ENCODE measurements around the gene GPR3.
"Not testable (repeated sequence)": the region's sequence is repeated elsewhere in the genome, so short reads cannot be mapped to it uniquely, and the experiment has no call there.

Gene GPR3

DNA sequence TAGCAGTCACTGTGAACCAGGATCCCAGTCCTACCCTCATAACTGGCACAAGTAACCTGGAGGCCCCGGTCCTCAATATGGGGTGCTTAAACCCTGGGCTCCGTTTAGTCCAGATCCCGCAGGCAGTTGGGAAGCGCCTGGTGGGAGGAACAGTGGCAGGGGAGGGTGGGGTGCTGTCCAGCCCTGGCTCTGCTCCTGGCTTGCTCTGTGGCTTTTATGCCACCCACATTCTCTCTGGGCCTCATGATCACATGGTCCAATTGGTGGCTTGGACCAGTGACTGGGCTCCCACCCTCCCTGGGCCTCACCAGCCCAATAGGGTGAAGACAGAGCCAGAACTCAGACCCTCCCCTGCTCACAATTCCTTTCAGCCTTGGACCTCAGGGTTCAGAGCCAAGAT is 12.2 kb upstream of the GPR3 start:
- no peak for DNase-seq

DNA sequence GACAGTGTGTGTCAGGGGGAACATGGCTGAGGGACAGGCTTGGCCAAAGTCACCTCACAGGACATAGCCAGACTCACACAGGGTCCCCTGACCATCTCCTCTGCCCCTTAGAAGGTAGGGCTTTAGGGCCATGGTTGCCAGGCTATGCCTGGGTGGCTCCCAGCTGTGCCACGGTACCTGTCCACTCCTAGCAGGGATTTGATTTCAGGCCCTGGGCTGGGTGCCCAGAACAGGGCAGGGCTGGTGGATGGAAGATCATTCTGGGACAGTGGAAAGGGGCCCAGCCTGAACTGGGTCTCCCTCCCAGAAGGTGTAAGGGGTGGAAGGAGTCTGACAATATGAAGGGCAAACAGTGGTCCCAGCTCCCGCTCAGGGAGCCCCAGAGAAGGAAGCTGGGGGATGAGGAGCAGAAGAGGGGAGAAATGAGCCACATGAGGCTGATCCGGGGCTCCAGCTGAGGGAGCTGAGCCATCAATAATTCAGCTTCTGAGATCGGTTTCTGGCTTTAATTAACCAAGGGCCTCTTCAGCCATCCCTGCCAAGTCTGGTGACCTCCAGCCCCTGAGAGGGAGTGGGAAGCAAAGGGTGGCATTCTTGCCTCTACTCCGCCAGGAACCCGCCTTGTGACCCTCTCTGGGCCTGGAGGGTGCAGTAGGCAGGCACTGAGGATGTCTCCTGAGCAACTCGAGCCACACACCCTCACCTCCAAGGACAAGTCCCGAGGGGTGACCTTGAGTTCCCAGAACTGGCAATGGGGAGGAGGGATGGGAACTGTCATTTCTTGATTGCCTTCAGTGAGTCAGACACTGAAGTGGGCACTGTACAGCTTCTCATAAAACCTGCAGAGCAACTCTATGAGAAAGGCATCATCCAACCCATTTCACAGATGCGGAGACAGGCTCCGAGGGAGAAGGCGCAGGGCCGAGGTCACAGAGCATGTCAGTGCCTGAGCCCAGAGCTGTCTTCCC is 11.4 kb upstream of the GPR3 start:
- no peak for DNase-seq

DNA sequence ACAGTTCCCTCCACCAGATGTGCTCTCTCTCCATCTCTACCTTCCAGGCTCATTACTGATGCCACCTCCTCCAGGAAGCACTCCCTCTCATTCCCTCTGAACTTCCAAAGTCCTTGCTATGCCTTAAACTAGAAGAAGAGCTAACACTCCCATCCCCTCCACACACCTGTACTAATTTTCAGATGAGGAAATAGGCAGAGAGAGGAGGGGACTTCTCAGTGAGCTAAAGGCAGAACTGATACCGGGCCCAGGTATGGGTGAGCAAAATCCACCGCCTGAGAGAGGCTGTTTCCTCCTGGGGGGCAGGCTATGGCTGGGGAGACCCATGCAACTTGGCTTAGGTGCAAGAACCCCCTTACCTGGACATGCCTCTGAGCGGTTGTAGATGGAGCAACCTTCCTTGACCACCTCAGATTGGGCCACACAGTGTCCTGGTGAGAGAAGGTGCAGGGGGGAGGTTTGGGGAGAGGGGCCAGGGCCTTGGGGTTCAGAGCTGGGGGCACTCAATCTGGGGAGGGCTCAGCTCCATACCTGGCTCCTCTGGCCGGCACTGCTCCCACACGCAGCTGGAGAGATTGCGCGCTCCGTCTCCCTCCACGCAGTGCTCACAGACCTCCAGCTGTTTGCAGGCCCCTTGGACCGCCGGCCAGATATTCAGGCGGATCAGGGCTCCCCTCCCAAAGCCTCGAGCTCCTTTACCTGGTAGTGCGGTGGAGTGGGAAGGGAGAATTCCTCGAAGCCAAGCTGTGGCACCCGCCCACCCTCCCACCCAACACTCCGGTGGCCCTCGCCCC is 10.3 kb upstream of the GPR3 start:
- DNase-seq, result no peak

DNA sequence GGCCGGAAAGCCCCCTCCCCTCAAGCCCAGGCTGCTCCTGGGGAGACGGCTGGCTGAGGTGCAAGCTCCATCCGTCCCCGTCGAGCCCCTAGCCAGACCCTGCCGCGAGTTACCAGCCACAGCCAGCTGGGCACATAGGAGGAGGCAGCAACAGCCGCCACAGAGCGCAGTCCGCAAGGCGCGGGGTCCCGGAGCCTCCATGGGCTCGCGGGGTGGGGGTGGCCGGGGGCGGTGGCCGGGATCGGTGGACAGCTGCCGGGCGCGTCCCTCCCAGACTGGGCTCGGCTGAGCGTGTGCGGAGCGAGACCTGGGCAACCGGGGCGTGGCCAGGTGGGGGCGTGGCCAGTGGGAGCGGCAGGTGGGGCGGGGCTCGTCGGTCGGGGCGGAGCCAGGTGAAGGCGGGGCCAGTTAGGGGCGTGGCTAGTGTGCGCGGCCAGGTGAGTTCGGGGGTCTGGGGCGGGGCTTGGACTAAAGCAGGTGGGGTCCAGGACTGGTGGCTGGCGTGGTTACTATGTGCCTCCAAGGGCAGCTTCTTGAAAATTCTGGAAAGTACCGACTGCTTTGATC is 9.3 kb upstream of the GPR3 start, which contains the start of gene CD164L2:
Gene CD164L2 (minus strand): TSS at position 295 of the 567 bp plus-strand sequence. CDS start 94 bp downstream, at position 201.
- DNase-seq, result peak; percentile 24

DNA sequence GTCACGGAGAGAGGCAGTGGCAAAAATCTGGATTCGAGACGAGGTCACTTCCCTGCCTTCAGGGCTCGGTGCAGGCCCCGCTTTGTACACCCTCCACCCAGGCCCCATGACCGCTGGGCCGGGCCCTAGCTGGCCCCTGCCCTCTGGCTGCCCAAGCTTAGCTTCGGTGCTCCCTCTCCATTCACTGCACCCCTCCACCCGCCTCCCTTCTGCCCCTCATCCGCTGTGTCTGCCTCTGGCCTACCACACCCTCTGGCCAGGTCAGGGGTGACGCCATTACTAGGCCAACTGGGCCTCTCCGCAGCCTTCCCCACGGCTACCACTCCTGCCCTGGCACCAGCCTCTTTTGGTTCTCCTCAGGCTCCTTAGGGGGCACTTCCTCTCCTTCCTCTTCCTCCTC is 8.8 kb upstream of the GPR3 start:
- no peak for DNase-seq

DNA sequence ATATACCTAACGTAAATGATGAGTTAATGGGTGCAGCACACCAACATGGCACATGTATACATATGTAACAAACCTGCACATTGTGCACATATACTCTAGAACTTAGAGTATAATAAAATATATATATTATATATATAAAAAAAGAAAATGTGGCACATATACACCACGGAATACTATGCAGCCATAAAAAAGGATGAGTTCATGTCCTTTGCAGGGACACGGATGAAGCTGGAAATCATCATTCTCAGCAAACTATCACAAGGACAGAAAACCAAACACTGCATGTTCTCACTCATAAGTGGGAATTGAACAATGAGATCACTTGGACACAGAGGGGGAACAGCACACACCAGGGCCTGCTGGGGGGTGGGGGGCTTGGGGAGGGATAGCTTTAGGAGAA is 7.6 kb upstream of the GPR3 start:
- DNase-seq, result not testable (repeated sequence)

DNA sequence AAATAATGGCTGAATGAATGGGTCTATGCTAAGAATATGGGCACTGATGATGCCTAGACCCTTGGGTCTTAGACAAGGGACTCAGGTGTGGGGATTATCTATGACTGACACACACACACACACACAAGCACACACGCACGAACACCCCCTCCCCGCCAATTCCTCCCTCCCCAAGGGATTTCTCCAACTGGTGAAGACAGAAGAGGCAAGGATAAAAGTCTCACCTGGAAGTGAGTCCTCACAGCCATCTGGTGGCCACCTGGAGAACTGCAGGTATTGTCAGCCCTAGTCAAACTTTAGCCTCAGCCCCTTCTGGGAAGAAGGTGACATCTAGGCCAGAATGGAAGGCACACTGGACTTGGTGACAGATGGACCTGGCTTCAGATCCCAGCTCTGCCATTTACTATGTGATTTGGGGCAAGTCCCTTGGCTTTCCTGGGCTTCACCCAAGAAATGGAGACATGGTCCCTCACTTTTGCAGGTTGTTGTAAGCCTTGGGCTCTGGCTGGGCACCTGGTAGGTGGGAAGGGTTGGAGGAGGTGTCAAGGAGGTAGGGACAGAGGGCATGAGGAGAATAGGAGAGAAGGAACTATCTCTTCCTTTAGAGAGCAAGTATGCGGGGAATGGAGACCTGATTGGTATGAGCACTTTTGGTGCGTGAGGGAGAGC is 4.0 kb upstream of the GPR3 start:
- DNase-seq, result peak; percentile 65

DNA sequence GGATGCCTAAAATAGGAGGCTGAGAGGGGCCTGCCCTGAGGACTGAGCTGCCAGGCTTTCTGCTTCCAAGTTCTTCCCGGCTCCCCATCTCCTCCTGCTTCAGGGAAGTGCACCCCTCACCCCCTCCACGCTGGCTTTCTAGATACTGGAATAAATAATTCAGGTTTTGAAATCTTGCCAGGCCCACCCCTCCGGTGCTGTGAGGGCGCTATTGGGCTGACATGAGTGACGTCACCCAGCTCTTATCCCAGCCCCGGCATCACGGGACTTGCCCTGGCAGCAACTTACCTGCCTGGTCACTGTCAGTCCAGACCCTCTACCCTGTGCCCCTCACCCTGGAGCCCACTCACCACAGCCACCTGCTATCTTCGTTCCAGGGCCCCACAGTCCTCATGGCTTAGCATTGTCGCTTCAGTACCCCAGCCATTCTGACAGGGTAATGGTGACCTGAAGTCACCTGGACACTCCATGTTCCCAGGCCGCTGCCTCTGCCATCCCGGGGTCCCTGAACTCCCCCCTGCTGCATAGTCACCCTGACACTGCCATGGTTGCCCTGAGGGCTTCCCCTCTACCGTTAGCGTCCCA is 819 bp upstream of the GPR3 start:
- peak; percentile 7 for DNase-seq

DNA sequence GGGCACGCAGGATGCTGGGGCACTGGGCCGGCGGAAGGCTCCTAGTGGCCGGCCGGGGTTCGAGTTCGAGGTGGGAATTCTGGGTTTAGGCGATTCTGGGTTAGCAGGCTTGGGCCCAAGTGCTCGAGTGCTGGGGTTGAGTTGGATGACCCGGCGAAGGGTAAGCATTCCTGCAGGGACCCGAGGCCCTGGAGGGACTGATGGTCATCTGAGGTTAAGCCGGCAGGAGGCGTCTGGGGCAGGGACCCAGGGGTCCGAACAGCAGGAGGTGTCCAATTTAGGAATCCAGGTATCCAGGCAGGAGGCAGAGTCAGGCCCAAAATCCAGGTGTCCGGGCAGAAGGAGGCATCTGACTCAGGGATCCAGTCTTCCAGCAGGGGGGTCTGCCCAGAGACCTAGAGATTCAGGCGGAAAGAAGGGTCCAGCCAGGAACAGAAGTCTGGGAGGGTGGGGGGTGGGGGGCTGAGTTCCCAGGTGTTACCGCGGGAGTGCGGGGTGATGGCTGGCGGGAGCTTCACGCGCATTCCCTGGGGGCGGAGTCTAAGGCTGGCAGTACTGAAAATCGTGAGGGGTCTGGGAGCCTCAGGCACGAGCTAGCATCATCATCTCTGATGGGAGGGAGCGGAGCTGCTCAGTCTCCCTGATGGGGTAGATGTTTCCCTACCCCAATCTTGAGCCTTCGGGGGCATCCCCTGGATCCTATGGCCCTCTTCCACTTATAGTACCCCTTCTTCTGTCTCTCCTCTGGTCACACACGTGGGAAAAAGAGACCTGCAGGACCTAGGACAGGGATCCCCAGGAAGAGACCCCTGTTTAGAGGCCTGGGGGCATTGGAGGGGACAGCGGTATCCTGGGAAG is 585 bp downstream of the GPR3 start:
- no peak for DNase-seq

DNA sequence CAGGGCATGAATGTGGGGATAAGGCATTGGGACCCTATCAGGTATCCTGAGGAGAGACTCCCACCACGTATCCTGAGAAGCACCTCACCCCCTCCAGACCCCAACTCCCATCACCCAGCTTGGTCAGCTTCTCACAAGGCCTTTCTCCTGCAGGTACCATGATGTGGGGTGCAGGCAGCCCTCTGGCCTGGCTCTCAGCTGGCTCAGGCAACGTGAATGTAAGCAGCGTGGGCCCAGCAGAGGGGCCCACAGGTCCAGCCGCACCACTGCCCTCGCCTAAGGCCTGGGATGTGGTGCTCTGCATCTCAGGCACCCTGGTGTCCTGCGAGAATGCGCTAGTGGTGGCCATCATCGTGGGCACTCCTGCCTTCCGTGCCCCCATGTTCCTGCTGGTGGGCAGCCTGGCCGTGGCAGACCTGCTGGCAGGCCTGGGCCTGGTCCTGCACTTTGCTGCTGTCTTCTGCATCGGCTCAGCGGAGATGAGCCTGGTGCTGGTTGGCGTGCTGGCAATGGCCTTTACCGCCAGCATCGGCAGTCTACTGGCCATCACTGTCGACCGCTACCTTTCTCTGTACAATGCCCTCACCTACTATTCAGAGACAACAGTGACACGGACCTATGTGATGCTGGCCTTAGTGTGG is 1.3 kb downstream of the GPR3 start:
- DNase-seq, result no peak

DNA sequence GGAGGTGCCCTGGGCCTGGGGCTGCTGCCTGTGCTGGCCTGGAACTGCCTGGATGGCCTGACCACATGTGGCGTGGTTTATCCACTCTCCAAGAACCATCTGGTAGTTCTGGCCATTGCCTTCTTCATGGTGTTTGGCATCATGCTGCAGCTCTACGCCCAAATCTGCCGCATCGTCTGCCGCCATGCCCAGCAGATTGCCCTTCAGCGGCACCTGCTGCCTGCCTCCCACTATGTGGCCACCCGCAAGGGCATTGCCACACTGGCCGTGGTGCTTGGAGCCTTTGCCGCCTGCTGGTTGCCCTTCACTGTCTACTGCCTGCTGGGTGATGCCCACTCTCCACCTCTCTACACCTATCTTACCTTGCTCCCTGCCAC is 1.8 kb downstream of the GPR3 start:
- DNase-seq, result no peak

DNA sequence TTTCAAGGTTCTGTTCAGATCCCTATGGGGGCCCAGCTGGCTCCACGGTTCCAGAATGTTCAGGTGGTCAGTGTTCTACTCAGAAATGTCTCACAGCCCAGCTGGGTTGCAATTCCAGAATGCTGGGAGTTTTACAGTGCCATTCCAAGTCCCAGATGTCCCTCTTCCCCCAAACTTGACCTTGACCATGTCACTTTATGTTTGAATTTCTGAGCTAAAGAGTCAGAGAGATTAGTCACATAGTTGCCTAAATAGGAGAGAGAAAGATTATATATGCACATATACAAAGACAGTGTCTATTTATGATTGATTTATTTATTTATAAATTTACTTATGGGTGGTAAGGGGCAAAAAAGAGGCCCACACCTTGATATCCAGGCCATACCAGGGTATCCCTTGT is 2.5 kb downstream of the GPR3 start:
- no peak for DNase-seq

DNA sequence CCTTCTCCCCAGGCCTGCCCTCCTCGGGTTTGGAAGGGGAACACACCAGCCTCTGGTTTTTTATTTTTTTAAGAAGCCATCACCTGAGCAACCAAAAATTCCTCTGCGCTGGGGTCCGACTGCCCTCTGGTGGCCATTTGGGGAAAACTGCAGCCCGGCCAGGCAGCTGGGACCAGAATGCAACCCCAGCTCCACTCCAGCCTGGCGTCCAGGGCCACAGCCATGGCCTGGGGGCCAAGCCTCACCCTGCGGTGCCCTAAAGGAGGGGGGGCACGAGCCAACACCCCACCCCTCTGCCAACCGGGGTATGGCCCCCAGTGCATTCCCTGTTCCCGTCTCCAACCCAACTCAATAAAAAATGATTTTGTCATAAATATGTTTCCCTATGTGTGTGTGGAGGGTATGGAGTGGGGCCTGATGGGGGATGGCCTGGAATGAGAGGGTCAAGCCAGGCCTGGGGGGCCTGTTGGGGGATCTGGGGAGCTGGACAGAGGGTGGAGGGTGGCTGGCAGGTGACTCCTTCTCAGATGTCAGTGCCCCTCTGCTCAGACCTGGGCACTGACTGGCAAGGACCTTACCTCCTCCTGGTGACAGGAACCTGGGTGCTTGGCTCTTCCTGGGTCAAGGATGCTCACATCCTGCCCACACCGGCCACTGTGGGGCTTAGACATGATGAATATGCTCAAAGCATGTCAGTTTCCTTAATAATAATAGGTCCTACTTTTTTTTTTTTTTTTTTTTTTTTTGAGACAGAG is 3.2 kb downstream of the GPR3 start:
- peak; percentile 74 for DNase-seq

DNA sequence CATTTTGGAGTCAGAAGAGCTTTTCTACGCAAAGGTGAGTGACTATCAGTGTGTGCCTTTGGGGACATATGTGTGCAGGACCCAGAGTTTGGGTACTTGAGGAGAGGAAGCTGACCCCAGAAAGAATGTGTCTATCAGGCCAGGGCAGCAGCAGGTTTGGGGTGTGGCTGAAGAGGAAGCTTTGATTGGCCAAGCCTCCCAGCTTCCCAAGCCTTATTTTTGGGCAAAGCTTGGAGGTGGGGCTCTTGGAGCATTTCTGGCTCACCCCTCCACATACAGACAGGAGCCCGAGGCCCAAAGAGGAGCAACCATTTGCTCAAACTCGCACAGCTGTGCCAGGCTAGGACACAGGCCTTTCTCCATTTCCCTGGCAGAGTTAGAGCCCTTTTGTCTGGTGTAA is 4.7 kb downstream of the GPR3 start:
- DNase-seq, result no peak

DNA sequence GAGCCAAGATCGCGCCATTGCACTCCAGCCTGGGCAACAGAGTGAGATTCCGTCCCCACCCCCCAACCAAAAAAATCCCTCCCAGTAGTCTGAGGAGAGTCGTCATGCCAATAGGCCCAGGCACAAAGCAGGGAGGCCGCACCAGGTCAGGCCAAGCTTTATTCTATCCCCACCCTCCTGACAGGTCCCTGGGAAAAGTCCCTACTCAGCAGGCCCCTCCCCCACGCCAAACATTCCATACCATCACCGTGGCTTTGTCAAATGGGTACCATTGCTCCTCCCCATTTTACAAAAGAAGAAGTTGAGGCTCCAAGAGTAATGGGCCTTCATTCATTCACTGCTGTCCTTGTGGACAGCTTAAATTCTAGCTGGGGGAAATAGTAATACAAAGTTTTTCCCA is 5.3 kb downstream of the GPR3 start:
- DNase-seq, result no peak

DNA sequence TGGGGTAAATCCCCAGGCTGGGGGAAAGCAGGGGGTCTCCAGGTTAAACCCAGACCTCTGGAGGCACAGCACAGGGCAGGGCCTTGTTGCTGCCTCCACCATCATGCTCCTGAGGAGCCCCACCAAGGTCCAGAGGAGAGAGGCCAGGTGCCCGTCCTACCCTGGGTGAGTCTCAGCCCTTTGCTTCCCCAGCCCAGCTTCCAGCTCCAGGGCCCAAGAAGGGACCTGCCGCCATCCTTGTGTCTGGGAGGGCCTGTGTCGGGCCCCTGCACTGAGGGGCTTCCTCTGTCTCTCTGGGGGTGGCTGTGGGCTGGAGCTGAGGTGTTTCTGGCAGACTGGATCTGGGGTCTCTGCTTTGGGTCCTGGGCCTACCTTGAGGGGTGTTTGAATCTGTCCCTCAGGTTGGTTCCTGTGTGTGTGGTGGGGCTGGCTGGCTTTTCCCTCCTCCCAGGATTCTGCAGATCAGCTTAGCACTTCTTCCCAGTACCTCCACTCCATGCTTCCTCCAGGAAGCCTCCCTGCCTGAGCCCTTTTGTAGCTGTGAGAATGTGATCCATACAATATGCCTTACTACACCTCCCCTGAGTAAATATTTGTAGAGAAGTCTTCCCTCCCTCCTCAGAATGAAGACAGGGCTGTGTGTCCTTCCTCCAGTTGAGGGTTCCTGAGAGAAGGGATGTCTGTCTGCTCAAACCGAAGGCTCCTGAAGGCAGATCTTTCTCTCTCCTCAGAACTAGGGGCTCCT is 6.2 kb downstream of the GPR3 start:
- DNase-seq, result no peak

DNA sequence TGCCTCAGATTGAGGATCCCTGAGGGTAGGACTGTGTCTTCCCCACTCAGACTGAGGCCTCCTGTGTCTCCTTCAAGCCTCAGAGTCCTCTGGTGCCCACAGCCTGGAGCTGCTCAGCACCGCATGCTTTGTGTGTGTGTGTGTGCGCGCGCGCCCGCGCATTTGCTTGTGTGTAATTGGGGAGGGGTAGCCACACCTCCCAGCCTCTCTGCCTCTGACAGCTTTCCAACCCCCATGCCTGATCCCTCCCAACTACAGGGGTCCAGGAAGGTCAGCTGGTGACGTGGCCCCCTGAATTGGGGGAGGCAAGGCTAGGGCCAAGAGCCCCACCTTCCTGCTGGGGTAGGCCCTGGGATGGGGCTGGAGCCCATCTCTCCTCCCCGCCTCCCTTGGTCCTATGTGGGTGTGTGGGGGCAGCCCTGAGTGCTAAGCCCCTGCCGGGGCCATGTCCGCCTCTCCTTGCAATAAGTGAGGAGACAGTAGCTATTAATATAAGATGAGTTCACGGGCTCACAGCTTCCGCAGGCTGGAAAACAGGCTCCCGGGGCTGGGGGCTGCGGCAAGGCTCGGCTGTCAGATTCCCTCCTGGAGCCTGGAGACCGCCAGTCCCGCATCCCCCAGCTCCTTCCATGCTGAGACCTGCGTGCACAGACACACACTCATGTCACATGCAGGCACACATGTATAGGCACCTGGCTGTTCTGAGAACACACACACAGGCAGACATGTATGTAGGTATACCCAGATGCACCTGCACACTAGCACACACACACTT is 7.0 kb downstream of the GPR3 start:
- DNase-seq, result no peak

DNA sequence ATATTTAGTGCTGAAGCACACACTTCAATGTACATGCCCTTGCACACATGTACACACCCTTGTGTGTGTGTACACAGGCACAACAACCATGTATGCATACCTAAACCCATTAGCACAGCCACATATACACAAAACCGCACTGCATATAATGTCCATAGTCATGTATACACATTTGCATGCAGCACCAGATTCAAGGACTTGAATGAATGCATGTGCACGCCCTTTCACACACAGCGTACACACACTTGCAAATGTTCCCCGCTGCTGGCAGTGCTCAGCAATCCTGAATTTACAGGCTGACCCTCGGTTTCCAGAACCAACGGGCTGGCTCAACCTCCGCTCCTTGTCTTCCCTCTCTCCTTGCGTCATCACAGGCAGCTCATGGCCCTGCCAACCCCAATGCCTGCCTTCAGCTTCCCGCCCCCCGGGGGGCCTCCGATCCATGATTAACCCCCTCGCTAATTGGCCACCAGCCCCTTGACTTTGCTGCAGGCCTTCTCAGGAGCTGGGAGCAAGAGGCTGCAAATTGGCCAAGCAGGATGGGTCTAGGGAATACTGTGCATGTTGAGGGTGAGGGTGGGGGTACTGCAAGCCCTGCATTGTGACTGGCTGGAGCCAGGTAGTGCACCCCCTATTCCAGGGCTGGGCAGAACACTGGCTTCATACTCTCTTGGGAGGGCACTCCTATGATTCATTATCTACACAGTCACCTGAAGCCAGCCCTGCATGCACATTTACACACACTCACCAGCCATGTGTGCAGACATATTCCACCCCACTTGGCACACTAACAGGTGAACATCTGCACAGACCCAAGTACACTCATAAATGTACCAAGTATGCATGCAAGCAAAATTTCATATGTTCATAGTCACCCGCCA is 7.9 kb downstream of the GPR3 start:
- DNase-seq, result no peak

Measured in effector CD8-positive, alpha-beta T cell (primary cell).